ENCODE results near the gene TNFRSF8. TPM values are rescaled to one million over a fixed set of nuclear protein-coding genes. Genes with fewer than 3 reads are reported as not detected.

Gene TNFRSF8
- polyA plus RNA-seq, 4 donors = 0.36 to 1.3 (median 0.54) TPM

- DNase-seq (ENCODE audit: low read depth in 4 of 4, low spot score in 3 of 4) = no peak
Measured at GRCh38 chr1:12183095-12183794, 120.1 kb downstream of the TNFRSF8 start.

GRCh38 chr1:12184008-12184681, 121.0 kb downstream of the TNFRSF8 start:
- DNase-seq (ENCODE audit: low read depth in 4 of 4, low spot score in 3 of 4) = no peak

- no peak for DNase-seq (ENCODE audit: low read depth in 4 of 4, low spot score in 3 of 4)
Measured at GRCh38 chr1:12185036-12185917, 122.2 kb downstream of the TNFRSF8 start.

GRCh38 chr1:12185918-12186678, 123.0 kb downstream of the TNFRSF8 start:
- no peak for DNase-seq (ENCODE audit: low read depth in 4 of 4, low spot score in 3 of 4)

- no peak for DNase-seq (ENCODE audit: low read depth in 4 of 4, low spot score in 3 of 4)
Measured at GRCh38 chr1:12186679-12186985, 123.5 kb downstream of the TNFRSF8 start.

- no peak for DNase-seq (ENCODE audit: low read depth in 4 of 4, low spot score in 3 of 4)
Measured at GRCh38 chr1:12188115-12188514, 125.0 kb downstream of the TNFRSF8 start.

GRCh38 chr1:12188657-12189327, 125.7 kb downstream of the TNFRSF8 start:
- DNase-seq (ENCODE audit: low read depth in 4 of 4, low spot score in 3 of 4) = no peak

- DNase-seq (ENCODE audit: low read depth in 4 of 4, low spot score in 3 of 4) = no peak
Measured at GRCh38 chr1:12189328-12189682, 126.2 kb downstream of the TNFRSF8 start.

GRCh38 chr1:12191242-12192032, 128.3 kb downstream of the TNFRSF8 start:
- no peak for DNase-seq (ENCODE audit: low read depth in 4 of 4, low spot score in 3 of 4)

Other genes with a start within 250 kb of the TNFRSF8 start
- gene NPPA, start 215.5 kb upstream of the TNFRSF8 start, polyA plus RNA-seq (ENCODE audit: insufficient read length in 4 of 4) = under 1 TPM in 3 of 4 donors, not detected in 1; 0.56 to 0.73 (median 0.59) TPM
- under 1 TPM in 1 of 4 donors, not detected in 3; 0.37 TPM for gene NPPB, start 204.4 kb upstream of the TNFRSF8 start, polyA plus RNA-seq (ENCODE audit: insufficient read length in 4 of 4)
- gene KIAA2013, start 136.9 kb upstream of the TNFRSF8 start, polyA plus RNA-seq (ENCODE audit: insufficient read length in 4 of 4) = 10 to 100 TPM; 29.4 to 46.9 (median 39.4) TPM
- gene PLOD1, start 128.6 kb upstream of the TNFRSF8 start, polyA plus RNA-seq (ENCODE audit: insufficient read length in 4 of 4) = 100 to 1,000 TPM in 3 of 4 donors, 10 to 100 TPM in 1; 90.3 to 179 (median 107) TPM
- 10 to 100 TPM; 59.4 to 69.5 (median 64.0) TPM for gene MFN2, start 82.9 kb upstream of the TNFRSF8 start, polyA plus RNA-seq (ENCODE audit: insufficient read length in 4 of 4)
- gene MIIP, start 43.8 kb upstream of the TNFRSF8 start, polyA plus RNA-seq (ENCODE audit: insufficient read length in 4 of 4) = 10 to 100 TPM; 20.4 to 38.1 (median 22.4) TPM
- gene TNFRSF1B, start 103.7 kb downstream of the TNFRSF8 start, polyA plus RNA-seq (ENCODE audit: insufficient read length in 4 of 4) = 1 to 10 TPM; 6.0 to 8.5 (median 7.3) TPM
- 10 to 100 TPM; 28.6 to 32.3 (median 30.4) TPM for gene VPS13D, start 166.7 kb downstream of the TNFRSF8 start, polyA plus RNA-seq (ENCODE audit: insufficient read length in 4 of 4)